Activated T-cell treated with anti-CD3 and anti-CD28 coated beads, Interleukin-2, amount 50 U/mL, for 72 hours (primary cell): ENCODE data around the gene LAMC3. TPM values are rescaled to one million over a fixed set of nuclear protein-coding genes. Genes with fewer than 3 reads are reported as not detected.
"Not testable (repeated sequence)": the region's sequence is repeated elsewhere in the genome, so short reads cannot be mapped to it uniquely, and the experiment has no call there.

Experiments
- ATAC-seq, 2 donors: fragments of 150-1000 bp; cut with Tn5 transposase; replicated peaks in 1 of 2; 2 replicates each; pipeline ENCODE4 v1.10.0; 2021; ENCODE audit warnings: moderate library complexity in 2 of 2, mild to moderate bottlenecking in 1 of 2
- DNase-seq, 2 donors: peaks; one replicate each; pipeline ENCODE4 v3.0.0; 2021 to 2022; ENCODE audit warnings: mixed read lengths in 1 of 2
- H3K27ac Mint-ChIP-seq: one replicate; pipeline ENCODE4 v1.8.0; 2022; ENCODE audit warnings: mild to moderate bottlenecking, moderate library complexity, mixed read lengths
- H3K27me3 Mint-ChIP-seq: one replicate; pipeline ENCODE4 v1.8.0; 2022; ENCODE audit warnings: low read depth, mixed read lengths
- H3K36me3 Mint-ChIP-seq, 2 donors: one replicate each; pipeline ENCODE4 v1.8.0; 2022; ENCODE audit warnings: mixed read lengths in 2 of 2, mild to moderate bottlenecking in 1 of 2; ENCODE audit not compliant: insufficient read depth in 2 of 2
- H3K4me1 Mint-ChIP-seq: one replicate; pipeline ENCODE4 v1.8.0; 2022; ENCODE audit warnings: low read depth, mixed read lengths
- H3K4me3 Mint-ChIP-seq, 2 donors: one replicate each; pipeline ENCODE4 v1.8.0; 2022; ENCODE audit warnings: mild to moderate bottlenecking in 2 of 2, mixed read lengths in 2 of 2, moderate library complexity in 2 of 2
- H3K9me3 Mint-ChIP-seq, 2 donors: one replicate each; pipeline ENCODE4 v1.8.0; 2022; ENCODE audit warnings: mixed read lengths in 2 of 2
- total RNA-seq, 2 donors: library from RNA; stranded (reverse); gene quantifications; one replicate each; pipeline ENCODE4 v1.2.3, GENCODE V29; 2022

Gene LAMC3
- total RNA-seq, 2 donors from 2014 or later, result 0.65 to 0.74 TPM

DNA sequence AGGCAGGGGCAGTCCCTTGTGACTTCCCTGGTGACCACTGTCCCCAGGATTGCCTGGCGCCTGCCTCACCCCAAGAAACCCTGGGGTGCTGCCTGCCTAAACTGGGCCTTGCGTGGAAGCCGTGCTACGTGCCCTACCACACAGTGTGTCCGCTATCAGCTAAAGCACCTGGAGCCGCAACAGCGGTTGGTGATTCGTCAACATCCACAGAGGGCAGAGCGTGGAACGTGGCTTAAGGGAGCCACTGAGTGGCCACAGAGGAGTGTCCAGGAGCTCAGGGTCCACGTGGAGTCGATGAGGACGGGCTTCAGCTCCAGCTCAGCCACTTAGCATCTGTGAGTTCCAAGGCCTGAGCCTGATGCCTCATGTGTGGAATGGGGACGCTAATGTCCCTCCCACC lies 25.3 kb downstream of the LAMC3 start:
- Mint-ChIP-seq H3K36me3 (no peaks in the 10 kb centered on the region), H3K9me3 (no peaks in the 10 kb centered on the region), H3K4me1 (no peaks in the 10 kb centered on the region), H3K27me3 (peaks cover 11% of the 10 kb centered on the region), H3K4me3 (no peak overlapping the region), H3K27ac (no peak overlapping the region)
- ATAC-seq (no peak), DNase-seq (no peak)

DNA sequence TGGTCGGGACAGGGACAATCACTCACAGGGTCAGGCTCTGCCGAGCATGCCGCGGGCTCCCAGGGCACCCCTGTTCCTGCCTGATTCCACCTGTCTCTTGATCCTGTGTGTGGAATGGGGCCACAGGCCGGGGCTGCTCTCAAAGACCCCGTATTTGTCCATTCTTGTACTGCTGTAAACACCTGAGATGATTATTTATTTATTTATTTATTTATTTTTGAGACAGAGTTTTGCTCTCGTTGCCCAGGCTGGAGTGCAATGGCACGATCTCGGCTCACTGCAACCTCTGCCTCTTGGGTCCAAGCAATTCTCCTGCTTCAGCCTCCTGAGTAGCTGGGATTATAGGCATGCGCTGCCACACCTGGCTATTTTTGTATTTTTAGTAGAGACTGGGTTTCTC lies 25.8 kb downstream of the LAMC3 start:
- not testable (repeated sequence) for H3K9me3 Mint-ChIP-seq, H3K27ac Mint-ChIP-seq, ATAC-seq, DNase-seq, H3K36me3 Mint-ChIP-seq, H3K4me1 Mint-ChIP-seq, H3K4me3 Mint-ChIP-seq
- H3K27me3 Mint-ChIP-seq, result peaks cover 11% of the 10 kb centered on the region

DNA sequence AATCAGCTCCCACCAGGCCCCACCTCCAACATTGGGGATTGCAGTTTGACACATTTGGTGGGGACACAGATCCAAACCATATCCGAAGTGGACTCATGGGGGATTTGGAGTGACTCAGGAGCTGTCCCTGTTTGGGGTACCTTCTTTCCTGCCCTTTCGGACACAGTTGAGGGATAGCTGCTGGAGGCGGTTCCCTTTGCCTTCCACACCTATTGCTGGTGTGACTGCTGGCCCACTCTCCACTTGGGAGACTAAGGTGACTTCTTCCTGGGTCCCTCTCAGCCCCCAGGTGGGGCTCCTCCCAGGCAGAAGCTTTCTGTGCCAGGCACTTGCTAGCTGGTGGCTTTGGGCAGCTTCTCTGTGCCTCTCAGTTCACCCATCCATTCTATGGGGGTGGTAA lies 26.6 kb downstream of the LAMC3 start:
- H3K27ac Mint-ChIP-seq, result no peak overlapping the region
- peaks cover 11% of the 10 kb centered on the region for H3K27me3 Mint-ChIP-seq
- ATAC-seq (no peak), DNase-seq (no peak)
- no peaks in the 10 kb centered on the region for H3K9me3 Mint-ChIP-seq
- no peak overlapping the region for H3K4me3 Mint-ChIP-seq
- no peaks in the 10 kb centered on the region for H3K36me3 Mint-ChIP-seq
- no peaks in the 10 kb centered on the region for H3K4me1 Mint-ChIP-seq

DNA sequence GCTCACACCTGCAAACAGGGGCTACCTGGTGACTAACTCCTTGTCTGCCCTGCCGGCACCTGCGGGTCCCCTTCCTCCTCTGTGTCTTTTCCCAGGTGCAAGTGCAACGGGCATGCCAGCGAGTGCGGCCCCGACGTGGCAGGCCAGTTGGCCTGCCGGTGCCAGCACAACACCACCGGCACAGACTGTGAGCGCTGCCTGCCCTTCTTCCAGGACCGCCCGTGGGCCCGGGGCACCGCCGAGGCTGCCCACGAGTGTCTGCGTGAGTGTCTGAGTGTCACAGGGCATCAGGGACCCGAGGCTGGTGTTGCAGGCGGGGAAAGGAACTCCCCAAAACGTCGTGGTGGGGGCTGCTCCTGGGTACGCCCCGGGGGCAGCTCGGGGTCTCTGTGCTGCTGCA lies 27.1 kb downstream of the LAMC3 start:
- ATAC-seq (no peak), DNase-seq (no peak)
- H3K27ac Mint-ChIP-seq, result no peak overlapping the region
- H3K4me3 Mint-ChIP-seq, result no peak overlapping the region
- no peaks in the 10 kb centered on the region for H3K9me3 Mint-ChIP-seq
- no peaks in the 10 kb centered on the region for H3K36me3 Mint-ChIP-seq
- H3K4me1 Mint-ChIP-seq, result no peaks in the 10 kb centered on the region
- peaks cover 11% of the 10 kb centered on the region for H3K27me3 Mint-ChIP-seq

DNA sequence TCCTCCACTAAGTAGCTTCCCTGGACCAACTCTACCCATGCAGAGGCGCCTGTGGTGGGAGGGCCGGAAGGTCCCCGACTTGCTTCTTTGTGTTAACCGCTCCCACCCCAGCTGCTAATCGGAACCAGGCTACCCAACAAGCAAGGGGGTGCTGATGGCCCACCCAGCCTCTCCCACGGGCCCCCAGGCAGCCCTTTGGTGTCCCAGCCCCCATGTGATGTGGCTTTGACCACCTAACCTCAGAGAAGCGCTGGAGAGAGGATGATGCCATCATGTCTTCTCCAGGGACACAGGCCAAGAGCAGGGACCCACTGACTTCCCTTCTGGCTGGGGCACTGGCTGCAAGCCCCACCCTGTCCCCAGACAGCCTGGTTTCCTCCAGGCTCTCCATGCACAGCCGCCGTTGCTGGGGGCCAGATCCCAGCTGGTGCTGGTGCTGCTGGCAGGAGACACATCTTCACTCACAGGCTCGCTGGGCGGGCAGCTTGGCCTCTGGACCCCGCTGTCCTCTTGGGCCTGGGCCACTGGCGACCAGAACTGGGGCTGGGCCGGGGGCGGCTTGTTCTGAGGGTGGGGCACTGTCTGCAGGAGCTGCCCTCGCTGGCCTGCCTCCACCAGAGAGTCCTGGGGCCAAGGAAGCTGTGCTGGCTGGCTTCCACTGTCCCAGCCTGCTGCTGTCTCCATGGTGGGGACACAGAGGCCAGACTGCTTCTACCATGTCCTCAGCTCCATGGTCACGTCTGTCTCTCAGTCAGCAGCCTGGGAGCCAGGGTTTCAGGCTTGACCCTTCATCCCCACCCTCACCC lies 27.8 kb downstream of the LAMC3 start:
- H3K4me1 Mint-ChIP-seq, result no peaks in the 10 kb centered on the region
- no peak overlapping the region for H3K27ac Mint-ChIP-seq
- DNase-seq (no peak), ATAC-seq (no peak)
- H3K9me3 Mint-ChIP-seq, result no peaks in the 10 kb centered on the region
- H3K27me3 Mint-ChIP-seq, result peaks cover 11% of the 10 kb centered on the region
- H3K4me3 Mint-ChIP-seq, result no peak overlapping the region
- H3K36me3 Mint-ChIP-seq, result no peaks in the 10 kb centered on the region

DNA sequence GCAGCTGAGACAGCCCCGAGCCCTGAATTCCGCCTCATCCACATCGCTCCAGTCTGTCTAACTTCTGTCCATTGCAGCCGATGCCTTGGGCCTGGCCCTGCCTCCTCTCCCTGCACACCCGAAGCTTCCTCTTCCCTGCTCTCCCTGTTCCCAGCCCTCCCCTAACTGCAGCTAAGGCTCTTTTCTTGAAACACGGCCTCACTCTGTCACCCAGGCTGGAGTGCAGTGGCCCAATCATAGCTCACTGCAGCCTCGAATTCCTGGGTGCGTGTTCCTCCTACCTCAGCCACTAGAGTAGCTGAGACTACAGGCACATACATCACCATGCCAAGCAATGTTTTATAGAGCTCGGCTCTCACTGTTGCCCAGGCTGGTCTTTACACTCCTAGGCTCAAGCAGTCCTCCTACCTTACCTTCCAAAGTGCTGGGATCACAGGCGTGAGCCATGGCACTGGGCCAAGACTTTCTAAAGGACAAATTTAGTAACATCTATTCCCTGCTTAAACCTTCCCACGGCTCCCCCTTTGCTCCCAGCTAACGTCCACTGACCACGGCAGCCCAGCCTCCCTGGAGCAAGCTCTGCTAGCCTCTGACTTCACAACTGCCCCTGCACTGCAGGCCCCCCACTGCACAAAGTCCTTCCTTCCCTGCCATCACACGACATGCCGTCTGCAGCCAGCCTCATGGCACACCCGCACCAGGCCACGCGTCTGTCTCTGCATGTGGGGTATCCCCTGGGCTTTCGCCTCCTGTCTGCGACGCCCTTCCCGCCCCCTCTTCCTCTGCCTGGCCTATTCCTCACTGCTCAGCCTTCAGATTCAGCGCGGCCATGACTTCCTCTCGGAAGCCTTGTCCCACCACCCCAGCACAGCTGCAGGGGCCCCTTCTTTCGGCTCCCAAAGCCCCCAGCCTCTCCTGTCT lies 28.6 kb downstream of the LAMC3 start:
- DNase-seq (no peak), ATAC-seq (no peak)
- H3K4me1 Mint-ChIP-seq, result no peaks in the 10 kb centered on the region
- H3K4me3 Mint-ChIP-seq, result no peak overlapping the region
- peaks cover 7% of the 10 kb centered on the region for H3K27me3 Mint-ChIP-seq
- no peak overlapping the region for H3K27ac Mint-ChIP-seq
- no peaks in the 10 kb centered on the region for H3K9me3 Mint-ChIP-seq
- no peaks in the 10 kb centered on the region for H3K36me3 Mint-ChIP-seq

DNA sequence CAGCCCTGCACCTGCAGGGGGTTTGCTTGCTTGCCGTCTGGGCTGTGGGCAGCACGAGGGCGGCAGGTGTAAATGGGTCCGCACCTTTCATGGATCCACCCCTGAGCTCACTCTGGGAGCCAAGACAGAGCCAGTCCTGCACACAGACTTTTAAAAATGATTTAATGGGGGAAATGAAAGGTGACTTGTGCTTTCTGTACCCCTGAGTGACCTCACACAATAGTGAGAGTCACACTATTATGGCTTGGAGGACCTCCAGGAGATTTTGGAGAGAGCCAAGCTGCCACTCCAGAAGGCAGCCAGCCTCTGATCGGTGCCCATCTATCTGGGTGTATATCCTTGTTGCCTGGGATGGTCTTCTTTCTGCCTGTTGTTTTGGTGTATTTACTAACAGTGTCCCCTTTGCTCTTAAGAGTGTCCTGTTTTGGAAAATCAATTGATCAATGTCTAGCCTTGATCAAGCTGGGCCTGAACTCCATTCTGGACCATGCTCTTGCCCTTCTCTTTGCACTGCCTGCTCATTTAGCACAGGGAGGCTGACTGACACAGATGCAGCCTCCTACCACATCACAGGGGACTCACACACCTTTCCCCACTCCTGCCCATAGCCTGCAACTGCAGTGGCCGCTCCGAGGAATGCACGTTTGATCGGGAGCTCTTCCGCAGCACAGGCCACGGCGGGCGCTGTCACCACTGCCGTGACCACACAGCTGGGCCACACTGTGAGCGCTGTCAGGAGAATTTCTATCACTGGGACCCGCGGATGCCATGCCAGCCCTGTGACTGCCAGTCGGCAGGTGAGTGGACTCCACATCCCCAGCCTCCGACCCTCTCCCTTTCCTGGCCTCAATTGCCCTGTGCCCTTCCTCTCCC lies 29.5 kb downstream of the LAMC3 start:
- Mint-ChIP-seq H3K4me1 (no peaks in the 10 kb centered on the region), H3K36me3 (no peaks in the 10 kb centered on the region), H3K9me3 (no peaks in the 10 kb centered on the region), H3K4me3 (no peak overlapping the region), H3K27ac (no peak overlapping the region), H3K27me3 (peaks cover 5% of the 10 kb centered on the region)
- ATAC-seq (no peak), DNase-seq (no peak)

DNA sequence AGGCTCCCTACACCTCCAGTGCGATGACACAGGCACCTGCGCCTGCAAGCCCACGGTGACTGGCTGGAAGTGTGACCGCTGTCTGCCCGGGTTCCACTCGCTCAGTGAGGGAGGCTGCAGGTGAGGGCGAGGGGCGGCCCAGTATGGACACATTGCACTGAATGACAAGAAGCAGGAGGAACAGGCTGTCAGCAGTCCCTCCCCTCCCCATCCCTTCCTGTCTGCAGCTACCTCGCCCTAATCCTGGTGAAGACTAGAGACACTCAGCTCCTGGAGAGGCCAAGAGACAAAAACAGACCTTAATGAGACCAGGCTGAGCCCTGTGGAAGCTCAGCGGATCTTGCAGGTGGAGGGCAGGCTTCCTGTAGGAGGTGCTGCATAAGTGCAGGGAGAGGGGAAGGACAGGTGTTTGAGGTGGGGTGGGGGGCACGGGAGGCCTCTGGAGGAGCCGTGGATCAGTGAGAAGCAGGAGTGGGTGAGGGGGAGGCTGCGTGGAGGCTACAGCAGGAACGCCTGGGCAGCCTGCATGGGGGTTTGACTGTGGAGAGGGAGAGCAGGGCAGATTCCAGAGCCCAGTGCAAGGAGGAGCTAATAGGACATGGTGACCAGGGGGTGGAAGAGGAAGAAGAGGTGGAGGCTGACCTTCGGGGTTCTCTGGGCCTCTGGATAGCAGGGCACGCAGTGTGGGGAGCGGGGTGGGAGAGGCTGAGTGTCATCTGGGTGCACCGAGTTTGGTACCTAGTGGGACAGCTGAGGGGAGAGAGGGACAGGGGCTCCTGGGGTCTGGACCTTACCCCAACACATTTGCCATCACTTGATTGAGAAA lies 30.4 kb downstream of the LAMC3 start:
- H3K27me3 Mint-ChIP-seq, result peaks cover 5% of the 10 kb centered on the region
- no peak overlapping the region for H3K27ac Mint-ChIP-seq
- no peak overlapping the region for H3K4me3 Mint-ChIP-seq
- no peaks in the 10 kb centered on the region for H3K36me3 Mint-ChIP-seq
- no peaks in the 10 kb centered on the region for H3K4me1 Mint-ChIP-seq
- no peaks in the 10 kb centered on the region for H3K9me3 Mint-ChIP-seq
- ATAC-seq (no peak), DNase-seq (no peak)

DNA sequence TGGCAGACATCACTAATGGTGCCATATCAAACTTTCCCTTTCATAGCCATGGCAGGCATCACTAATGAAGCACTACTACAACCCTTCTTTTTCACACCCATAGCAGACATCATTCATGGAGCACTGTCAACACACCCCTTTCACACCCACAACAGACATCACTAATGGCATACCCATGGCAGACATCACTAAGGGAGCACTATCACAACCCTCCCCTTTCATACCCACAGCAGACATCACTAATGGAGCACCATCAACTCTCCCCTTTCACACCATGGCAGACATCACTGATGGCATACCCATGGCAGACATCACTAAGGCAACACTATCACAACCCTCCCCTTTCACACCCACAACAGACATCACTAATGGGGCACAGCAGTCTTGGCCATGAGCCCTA lies 33.7 kb downstream of the LAMC3 start:
- no peak overlapping the region for H3K4me3 Mint-ChIP-seq
- no peaks in the 10 kb centered on the region for H3K36me3 Mint-ChIP-seq
- no peaks in the 10 kb centered on the region for H3K27me3 Mint-ChIP-seq
- peaks cover 5% of the 10 kb centered on the region for H3K4me1 Mint-ChIP-seq
- no peaks in the 10 kb centered on the region for H3K9me3 Mint-ChIP-seq
- no peak for ATAC-seq
- no peak overlapping the region for H3K27ac Mint-ChIP-seq
- DNase-seq, result no peak

DNA sequence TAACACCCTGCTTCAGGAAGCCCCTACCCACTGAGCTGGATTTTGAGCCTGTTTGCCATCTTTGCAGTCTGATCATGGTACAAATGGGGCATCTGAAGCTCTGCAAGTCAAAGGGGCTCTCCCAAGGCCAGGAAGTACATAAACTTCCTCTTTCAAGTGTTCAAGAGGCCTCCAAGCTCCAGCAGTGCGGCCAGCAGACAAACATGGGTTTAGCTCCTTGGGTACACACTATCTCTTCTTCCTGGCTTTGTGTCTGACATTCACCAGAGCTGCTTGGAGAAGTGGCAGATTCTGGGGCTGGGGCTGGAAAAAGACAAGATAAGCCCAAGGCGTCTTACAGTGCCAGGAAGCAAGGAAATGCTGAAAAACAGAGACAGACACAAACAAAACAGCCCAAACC lies 34.1 kb downstream of the LAMC3 start:
- peaks cover 5% of the 10 kb centered on the region for H3K4me1 Mint-ChIP-seq
- no peak for DNase-seq
- H3K27me3 Mint-ChIP-seq, result peaks cover under 1% of the 10 kb centered on the region
- no peaks in the 10 kb centered on the region for H3K9me3 Mint-ChIP-seq
- no peaks in the 10 kb centered on the region for H3K36me3 Mint-ChIP-seq
- H3K4me3 Mint-ChIP-seq, result no peak overlapping the region
- ATAC-seq, result no peak
- no peak overlapping the region for H3K27ac Mint-ChIP-seq

DNA sequence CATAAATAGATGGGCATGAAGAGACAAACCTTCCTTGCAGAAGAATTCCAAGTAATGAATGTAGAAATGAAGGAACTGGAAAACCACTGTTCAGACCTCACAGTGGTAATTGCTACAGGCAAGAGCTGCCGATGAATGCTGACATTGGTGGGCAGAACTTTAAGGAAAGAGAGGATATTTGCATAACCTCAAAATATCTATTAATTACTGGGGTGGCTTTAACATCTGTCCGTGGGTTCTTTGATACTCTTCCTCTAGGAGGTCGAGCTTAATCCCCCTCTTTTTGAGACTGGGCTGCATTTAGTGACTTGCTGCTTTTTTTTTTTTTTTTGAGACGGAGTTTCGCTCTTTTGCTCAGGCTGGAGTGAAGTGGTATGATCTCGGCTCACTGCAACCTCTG lies 34.7 kb downstream of the LAMC3 start:
- Mint-ChIP-seq H3K27ac (no peak overlapping the region), H3K9me3 (no peaks in the 10 kb centered on the region), H3K4me3 (no peak overlapping the region), H3K36me3 (no peaks in the 10 kb centered on the region), H3K4me1 (peaks cover 5% of the 10 kb centered on the region), H3K27me3 (peaks cover 5% of the 10 kb centered on the region)
- no peak for DNase-seq
- ATAC-seq, result no peak

DNA sequence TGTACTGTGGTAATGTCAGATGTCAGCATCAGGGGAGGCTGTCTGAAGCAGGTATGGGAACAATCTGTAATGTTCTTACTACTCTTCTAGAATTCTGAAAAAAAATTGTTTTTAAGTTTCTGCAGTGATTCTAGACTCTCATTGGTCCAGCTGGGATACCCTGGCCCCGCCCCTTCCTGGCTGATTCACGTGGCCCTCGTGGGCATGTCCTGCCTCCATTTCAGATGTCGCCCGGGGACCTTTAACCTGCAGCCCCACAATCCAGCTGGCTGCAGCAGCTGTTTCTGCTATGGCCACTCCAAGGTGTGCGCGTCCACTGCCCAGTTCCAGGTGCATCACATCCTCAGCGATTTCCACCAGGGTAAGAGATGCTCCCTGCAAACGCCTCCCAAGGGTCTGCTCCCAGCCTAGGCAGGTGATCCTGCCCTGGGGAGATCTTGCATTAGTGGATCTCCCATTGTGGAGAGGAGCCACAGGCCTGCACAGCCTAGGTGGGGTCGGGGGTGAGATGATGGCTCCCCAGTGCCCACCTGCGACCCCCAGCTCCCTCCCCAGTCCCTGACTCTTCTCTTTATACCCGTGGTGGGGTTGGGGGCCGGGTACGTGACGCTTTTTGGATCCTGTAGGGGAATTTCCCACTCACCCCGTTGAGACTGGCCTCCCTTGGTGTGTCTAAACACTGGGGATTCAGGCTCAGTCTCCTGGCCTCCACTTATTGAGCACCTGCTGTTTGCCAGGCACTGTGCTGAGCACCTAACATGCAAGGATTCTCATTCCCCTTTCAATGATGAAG lies 36.5 kb downstream of the LAMC3 start:
- DNase-seq, result peak; percentile 28 to 37
- H3K27ac Mint-ChIP-seq, result no peak overlapping the region
- peaks cover 5% of the 10 kb centered on the region for H3K27me3 Mint-ChIP-seq
- no peak overlapping the region for H3K4me3 Mint-ChIP-seq
- ATAC-seq, result peak; percentile 42 to 43
- peaks cover 5% of the 10 kb centered on the region for H3K4me1 Mint-ChIP-seq
- H3K36me3 Mint-ChIP-seq, result no peaks in the 10 kb centered on the region
- H3K9me3 Mint-ChIP-seq, result no peaks in the 10 kb centered on the region
